ENCODE data around the gene TDRD3. TPM values are rescaled to one million over a fixed set of nuclear protein-coding genes. Genes with fewer than 3 reads are reported as not detected.

The TDRD3 gene
- total RNA-seq, 1 experiment from 2014 or later = 10.8 TPM

DNA sequence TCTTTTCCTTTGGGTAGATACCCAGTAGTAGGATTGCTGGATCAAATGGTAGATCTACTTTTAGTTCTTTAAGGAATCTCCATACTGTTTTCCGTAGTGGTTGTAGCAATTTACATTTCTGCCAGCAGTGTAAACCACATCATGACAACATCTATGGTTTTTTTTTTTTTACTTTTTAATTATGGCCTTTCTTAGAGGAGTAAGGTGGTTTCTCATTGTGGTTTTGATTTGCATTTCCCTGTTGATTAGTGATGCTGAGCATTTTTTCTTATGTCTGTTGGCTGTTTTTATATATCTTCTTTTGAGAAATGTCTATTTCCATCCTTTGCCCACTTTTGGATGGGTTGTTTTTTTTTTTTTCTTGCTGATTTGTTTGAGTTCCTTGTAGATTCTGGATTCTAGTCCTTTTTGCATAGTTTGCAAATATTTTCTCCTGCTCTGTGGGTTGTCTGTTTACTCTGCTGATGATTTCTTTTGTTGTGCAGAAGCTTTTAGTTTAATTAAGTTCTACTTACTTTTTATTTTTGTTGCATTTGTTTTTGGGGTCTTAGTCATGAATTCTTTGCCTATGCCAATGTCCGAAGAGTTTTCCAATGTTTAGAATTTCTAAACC lies 38.8 kb downstream of the TDRD3 start:
- POLR2A ChIA-PET = no interaction called here
- CTCF ChIA-PET = no interaction called here
- Histone ChIP-seq H3K27ac (ENCODE audit: low read length) (no peak overlapping the region), H3K27me3 (ENCODE audit: control insufficient read depth, insufficient read depth, low read length) (no peaks in the 10 kb centered on the region), H3K36me3 (ENCODE audit: control insufficient read depth, insufficient read depth, low read length) (no peaks in the 10 kb centered on the region), H3K9me3 (ENCODE audit: control insufficient read depth, insufficient read depth, low read depth, low read length) (no peaks in the 10 kb centered on the region), H3K4me1 (ENCODE audit: control insufficient read depth, insufficient read depth, low read length) (no peaks in the 10 kb centered on the region), H3K4me3 (ENCODE audit: low read depth in 2 of 2, low read length in 2 of 2) (no peak overlapping the region)
- no TSS peak for BruUV-seq (replicated peaks)
- TF ChIP-seq SIN3A (IDR thresholded peaks at IDR 0.05; ENCODE audit: borderline replicate concordance, insufficient read depth, low read depth, low read length) (no peak), POLR2AphosphoS5 (IDR thresholded peaks at IDR 0.05; ENCODE audit: low read depth, low read length) (no peak), REST (IDR thresholded peaks at IDR 0.05; ENCODE audit: insufficient read depth in 1 of 2, low read depth in 2 of 2, low read length in 1 of 2) (no peak), CTCF (IDR thresholded peaks at IDR 0.05) (no peak), TCF7L2 (IDR thresholded peaks at IDR 0.05; ENCODE audit: low read depth, low read length) (no peak)
- in situ Hi-C loops (cut with HindIII; ENCODE audit: low pct_unique_long_range_greater_than_20kb, low sequenced_read_pairs) = no loop called here
- DNase-seq (ENCODE audit: low read depth, low spot score) (no peak), ATAC-seq (no peak)
- intact Hi-C loops (cut with micrococcal nuclease; ENCODE audit: unreplicated experiment) = loop anchor here (10.0 kb wide), 1 partner anchor 211 kb away; no protein-coding TSS in a partner anchor

- H3K27ac ChIP-seq (ENCODE audit: low read length) = no peak overlapping the region
- in situ Hi-C loops (cut with HindIII; ENCODE audit: low pct_unique_long_range_greater_than_20kb, low sequenced_read_pairs) (no loop called here), intact Hi-C loops (cut with micrococcal nuclease; ENCODE audit: unreplicated experiment) (loop anchor here (10.0 kb wide), 1 partner anchor 214 kb away; no protein-coding TSS in a partner anchor)
- H3K27me3 ChIP-seq (ENCODE audit: control insufficient read depth, insufficient read depth, low read length) = no peaks in the 10 kb centered on the region
- no peak overlapping the region for H3K4me3 ChIP-seq (ENCODE audit: low read depth in 2 of 2, low read length in 2 of 2)
- DNase-seq (ENCODE audit: low read depth, low spot score) (no peak), ATAC-seq (no peak)
- no peaks in the 10 kb centered on the region for H3K9me3 ChIP-seq (ENCODE audit: control insufficient read depth, insufficient read depth, low read depth, low read length)
- peaks cover 2% of the 10 kb centered on the region; the same call in 1 of the 2 replicates for H3K36me3 ChIP-seq (ENCODE audit: control insufficient read depth, insufficient read depth, low read length)
- TF ChIP-seq CTCF (IDR thresholded peaks at IDR 0.05) = no peak
- TF ChIP-seq POLR2AphosphoS5 (IDR thresholded peaks at IDR 0.05; ENCODE audit: low read depth, low read length) = no peak
- no peak for TF ChIP-seq SIN3A (IDR thresholded peaks at IDR 0.05; ENCODE audit: borderline replicate concordance, insufficient read depth, low read depth, low read length)
- TF ChIP-seq TCF7L2 (IDR thresholded peaks at IDR 0.05; ENCODE audit: low read depth, low read length) = no peak
- TF ChIP-seq REST (IDR thresholded peaks at IDR 0.05; ENCODE audit: insufficient read depth in 1 of 2, low read depth in 2 of 2, low read length in 1 of 2) = no peak
- BruUV-seq (replicated peaks) = no TSS peak
- H3K4me1 ChIP-seq (ENCODE audit: control insufficient read depth, insufficient read depth, low read length) = no peaks in the 10 kb centered on the region
- CTCF ChIA-PET = no interaction called here
- POLR2A ChIA-PET = no interaction called here
Measured at GRCh38 chr13:60439201-60439600, 42.2 kb downstream of the TDRD3 start.

Measured in Panc1 (cell line).